Daoy (cell line): ENCODE data around the gene PRRT1B. TPM values are rescaled to one million over a fixed set of nuclear protein-coding genes. Genes with fewer than 3 reads are reported as not detected.
A peak's percentile ranks its signal among the peaks of the same experiment; 100 is the strongest.
"Not testable (repeated sequence)": the region's sequence is repeated elsewhere in the genome, so short reads cannot be mapped to it uniquely, and the experiment has no call there.

Experiments
- DNase-seq: peaks from one replicate; pipeline ENCODE4 v3.0.0-alpha.2; 2015; ENCODE audit warnings: low read depth
- total RNA-seq: library from RNA; depleted of rRNA; stranded (reverse); fragments of >200 nt; shearing (Covaris generic); gene quantifications from 2 replicates; pipeline ENCODE4 v1.2.3, GENCODE V29; 2014

The PRRT1B gene
- total RNA-seq, 1 experiment from 2014 or later, result not detected

GRCh38 chr9:131522257-131523085 is 22.9 kb upstream of the PRRT1B start:
- DNase-seq, result no peak

DNA sequence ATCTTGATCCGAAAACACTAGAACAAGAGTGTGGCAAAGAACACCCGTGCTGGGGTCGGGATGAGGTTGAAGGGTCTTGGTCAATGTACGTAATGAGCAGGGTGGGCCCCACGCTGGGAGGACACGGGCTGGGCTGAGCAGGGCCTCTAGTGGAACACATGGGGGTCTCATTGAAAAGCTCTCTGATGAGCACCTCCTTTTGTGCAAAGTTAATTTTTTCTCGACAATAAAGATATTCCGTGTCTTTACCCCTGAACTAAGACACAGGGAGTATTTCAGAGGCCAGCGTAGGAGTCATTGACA is 22.3 kb upstream of the PRRT1B start:
- no peak for DNase-seq

DNA sequence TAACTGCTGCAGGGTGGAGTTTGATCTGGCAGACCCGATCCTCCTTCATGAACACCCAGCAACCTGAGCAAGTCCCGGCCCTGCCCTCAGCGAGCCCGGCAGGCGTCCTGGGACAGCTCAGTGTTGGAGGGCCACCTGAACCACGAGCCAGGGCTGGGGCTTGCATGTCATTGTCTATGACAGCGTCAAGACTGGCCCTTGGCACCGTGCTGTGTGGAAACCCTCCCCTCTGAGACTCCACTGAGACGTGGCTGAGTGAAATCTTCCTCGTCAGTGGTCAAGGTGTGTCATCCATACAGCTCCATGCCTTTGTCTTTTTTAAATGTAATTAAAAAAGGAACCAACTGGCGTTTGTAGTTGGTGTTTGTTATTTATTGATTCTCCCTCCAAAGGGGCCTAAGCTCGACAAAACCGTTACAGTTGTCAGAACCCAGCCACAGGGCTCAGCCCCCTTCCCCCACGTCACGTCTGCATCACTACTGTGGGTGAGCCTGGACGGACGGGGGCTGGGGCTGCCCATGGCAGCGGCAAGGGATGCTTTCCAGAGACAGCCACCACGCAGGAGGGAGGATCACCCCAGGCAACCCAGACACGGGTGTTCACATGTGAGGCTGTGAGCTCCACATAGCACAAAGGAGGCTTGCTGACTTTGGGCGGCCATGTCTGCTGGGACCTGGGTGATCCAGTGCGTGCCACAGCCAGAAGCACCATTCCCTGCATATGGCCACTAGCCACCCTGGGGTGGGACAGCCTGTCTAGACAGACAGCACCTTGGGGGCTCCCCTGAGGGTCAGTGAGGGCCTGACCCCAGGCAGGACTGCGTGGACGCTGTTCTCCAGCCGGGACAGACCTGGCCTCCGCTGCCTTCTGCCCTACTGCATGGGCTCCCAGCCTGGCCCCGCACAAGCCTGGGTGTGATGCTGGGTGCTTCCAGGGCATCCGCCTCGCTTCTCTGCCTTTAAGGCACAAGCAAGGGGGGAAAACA is 21.6 kb upstream of the PRRT1B start:
- DNase-seq, result no peak

- no peak for DNase-seq
Measured at GRCh38 chr9:131524665-131525315, 20.5 kb upstream of the PRRT1B start.

GRCh38 chr9:131525643-131526565 is 19.4 kb upstream of the PRRT1B start:
- no peak for DNase-seq

DNA sequence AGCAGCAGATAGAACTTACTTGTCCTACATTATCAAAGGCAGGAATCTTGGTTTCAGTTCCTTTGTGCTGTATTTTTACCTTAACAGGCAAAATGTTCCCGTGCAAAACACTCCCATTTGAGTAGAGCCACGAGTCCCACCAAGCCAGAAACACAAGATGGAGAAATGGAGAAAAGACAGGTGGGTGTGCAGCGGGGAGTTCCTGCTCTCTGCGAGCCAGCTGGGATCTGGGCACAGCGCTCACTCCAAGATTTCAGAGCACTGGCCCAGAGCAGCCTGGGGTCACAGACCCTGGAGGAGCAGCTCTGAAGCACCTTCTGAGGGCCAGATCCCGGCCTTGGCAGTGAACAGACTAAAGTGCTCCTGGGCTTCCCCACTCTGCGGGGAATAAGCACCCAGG is 17.1 kb upstream of the PRRT1B start:
- no peak for DNase-seq

GRCh38 chr9:131528886-131529505 is 16.3 kb upstream of the PRRT1B start:
- DNase-seq, result no peak

DNA sequence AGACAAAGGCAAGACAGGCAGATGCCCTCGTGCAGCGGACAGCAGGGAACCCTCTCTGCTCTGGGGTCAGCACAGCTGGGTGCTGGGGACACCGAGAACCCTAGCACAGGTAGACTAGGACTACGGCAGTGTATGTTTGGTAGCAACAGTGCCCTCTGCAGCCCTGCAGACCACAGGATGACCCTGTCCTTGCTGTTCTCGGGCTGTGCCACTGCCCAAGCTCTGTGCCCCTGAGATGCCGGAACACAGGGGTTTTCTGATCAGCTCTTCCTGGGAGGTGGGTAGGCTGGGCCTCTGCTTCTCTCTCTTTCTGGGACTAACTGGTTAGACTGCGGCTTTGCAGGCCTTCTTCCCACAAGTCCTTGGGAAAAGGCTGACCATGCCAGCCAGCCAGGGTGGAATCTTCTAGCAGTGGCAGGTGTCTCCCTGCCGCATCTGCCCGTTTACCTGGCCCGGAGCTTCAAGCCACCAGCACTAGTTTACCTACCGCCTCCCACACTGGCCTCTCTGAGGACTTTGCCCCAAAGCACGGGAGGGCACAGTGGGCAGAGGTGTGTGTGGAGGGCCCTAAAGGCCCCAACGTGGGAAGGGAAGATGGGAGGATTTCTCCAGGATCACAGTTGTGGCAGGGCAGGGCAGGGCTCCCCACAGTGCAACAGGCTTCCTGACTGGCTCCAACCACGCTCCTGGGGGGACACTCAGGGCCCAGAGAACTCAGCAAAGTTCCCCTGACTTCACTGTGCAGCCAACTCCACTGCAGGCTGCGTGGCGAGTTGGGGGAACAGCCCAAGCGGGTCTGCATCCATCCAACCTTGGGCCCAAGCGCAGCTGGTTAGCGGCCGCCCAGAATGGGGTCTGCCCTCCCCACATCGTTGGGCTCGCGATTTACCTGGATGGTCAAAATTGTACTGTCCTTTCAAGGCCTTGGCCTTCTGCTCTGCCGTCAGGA is 15.5 kb upstream of the PRRT1B start:
- DNase-seq, result no peak

GRCh38 chr9:131530546-131530919 is 14.8 kb upstream of the PRRT1B start:
- DNase-seq, result peak; percentile 56

- DNase-seq, result peak; percentile 93
Measured at GRCh38 chr9:131530920-131531832, 14.1 kb upstream of the PRRT1B start, which contains the start of gene UCK1. UCK1 (minus strand) TSS chr9:131531263; CDS start chr9:131531174, 89 bp downstream.

DNA sequence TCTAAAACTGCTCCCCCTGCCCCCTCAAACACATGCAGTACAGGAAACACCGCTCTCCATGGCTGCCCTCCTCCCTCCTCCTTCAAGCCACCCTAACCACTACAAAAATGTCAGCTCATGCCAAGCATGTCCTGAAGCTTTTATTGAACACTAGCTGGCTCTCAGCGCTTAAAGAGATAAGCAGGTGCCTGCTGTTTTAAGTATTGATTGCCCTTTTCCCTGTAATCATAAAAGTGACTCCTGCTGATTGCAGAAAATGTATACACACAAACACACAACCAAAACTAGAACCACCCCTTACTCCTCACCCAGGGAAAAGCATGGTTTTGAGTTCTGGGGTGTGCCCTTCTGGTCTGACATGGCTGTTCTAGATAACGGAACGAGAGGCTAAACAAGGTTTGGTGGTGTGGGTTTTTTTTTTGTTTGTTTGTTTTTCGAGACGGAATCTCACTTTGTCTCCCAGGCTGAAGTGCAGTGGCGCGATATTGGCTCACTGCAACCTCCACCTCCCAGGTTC is 10.5 kb upstream of the PRRT1B start:
- no peak for DNase-seq

GRCh38 chr9:131537946-131538345 is 7.4 kb upstream of the PRRT1B start:
- DNase-seq, result no peak

DNA sequence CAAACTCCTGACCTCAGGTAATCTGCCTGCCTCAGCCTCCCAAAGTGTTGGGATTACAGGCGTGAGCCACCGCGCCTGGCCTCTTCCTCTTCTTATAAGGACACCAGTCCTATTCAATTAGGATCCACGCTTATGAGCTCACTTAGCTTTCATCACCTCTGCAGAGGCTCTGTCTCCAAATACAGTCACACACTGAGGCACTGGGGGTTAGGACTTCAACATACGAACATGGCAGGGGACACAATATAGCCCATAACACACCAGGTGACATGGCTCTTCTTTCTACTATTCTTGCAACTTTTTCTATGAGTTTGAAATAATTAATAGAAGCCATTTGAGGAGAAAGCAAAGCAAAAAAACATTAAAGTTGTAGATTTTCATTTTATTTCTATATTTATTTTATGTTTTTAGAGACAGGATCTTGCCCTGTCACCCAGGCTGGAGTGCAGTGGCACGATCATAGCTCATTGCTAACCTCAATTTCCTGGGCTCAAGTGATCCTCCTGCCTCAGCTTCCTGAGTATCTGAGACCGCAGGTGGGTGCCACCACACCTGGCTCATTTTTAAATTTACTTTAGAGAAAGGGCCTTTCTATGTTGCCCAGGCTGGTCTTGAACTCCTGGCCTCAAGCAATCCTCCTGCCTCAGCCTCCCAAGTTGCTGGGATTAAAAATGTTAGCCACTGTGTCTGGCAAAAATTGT is 6.0 kb upstream of the PRRT1B start:
- DNase-seq, result no peak

DNA sequence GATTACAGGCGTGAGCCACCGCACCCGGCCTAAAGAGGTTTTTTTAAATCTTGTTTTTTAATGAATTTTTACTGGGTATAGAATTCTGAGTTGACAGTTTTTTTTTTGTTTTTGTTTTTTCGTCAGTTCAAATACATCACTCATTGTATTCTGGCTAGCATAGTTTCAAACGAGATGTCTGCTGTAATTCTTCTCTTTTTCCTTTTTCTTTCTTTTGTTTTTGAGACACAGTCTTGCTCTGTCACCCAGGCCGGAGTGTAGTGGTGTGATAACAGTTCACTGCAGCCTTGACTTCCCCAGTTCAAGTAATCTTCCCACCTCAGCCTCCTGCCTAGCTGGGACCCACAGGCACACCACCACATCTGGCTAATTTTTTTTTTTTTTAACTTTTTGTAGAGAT is 2.2 kb upstream of the PRRT1B start:
- no peak for DNase-seq

DNA sequence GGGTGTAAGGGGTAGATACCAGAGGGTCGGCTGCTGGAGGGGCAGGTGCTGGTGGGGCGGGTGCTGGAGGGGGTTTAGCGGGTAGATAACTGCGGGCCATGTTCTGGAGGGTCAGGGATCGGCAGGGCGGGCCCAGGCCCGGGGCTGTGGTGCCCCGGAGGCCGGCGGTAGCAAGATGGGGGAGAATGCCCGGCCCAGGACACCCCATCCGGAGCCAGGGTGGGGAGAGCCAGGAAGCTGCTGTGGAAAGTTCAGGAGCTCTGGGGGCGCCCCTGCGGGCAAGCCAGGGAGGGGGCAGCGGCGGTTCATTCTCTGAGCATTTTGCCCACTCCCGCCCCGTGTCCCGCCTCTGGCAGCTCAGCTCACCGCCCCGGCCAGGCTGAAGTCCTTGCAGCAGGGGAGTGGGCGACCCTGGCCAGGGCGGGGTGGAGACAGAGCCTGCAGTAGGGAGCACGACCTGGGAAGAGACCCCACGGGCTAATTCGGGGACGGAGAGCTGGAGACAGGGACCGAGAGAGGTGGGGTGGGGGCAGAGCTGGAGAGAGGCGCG is 538 bp downstream of the PRRT1B start:
- DNase-seq, result no peak

DNA sequence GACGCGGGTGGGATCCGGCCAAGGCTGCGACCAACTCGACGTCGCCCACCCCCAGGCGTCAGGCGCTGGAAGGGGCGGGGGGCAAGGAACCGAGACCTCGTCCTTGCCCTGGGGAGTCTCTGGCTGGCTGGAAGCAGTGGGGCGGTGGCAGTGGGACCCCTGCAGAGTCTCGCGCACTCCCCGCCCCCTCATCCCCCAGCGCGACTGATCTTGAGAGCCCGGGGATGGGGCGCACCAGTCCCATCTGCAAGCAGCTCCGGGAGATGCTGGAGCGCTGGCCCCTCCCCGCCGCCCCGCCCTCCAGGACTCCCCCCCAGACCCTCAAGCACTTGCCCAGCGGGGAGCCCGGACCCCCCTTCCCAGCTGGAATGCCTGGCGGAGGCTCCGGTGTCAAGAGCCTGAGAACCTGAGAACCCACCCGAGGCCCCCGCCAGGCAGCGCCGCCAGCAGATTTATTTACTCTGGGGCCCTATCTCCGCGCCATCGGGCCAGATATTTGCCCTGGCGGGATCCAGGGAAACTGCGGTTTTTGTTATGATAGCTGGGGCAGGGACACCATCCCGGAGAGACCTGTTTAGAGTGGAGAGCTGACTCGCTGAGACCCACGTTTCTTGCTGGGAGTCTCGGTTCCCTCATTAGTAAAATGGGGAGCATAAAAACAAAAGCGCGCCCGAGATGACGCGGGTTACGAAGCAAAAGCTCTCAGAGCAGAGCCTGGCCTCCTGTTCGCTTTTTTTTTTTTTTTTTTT is 1.2 kb downstream of the PRRT1B start:
- peak; percentile 55 for DNase-seq

DNA sequence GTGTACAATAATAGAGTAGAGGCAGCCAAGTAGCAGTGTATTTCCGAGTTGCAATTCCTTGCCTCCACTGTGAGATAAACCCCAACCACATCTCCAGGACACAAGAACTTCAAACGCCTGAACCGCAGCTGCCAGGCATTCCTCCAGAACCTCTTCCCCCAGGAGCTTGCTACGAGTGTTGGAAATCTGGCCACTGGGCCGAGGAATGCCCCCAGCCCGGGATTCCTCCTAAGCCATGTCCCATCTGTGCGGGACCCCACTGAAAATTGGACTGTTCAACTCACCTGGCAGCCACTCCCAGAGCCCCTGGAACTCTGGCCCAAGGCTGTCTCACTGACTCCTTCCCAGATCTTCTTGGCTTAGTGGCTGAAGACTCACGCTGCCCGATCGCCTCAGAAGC is 3.9 kb downstream of the PRRT1B start:
- DNase-seq, result not testable (repeated sequence)
